Measurements from ENCODE around the gene BRI3.

BRI3 gene

GRCh38 chr7:98335411-98335977 is 54.0 kb downstream of the BRI3 start:
- Histone ChIP-seq H3K9me3 (ENCODE audit: control insufficient read depth, insufficient read depth, low read length) (no peaks in the 10 kb centered on the region), H3K27ac (ENCODE audit: low read depth, low read length) (no peak overlapping the region), H3K79me2 (ENCODE audit: control insufficient read depth, low read length) (no peaks in the 10 kb centered on the region), H3K4me3 (ENCODE audit: low read length) (no peak overlapping the region), H3F3A (ENCODE audit: control insufficient read depth, insufficient read depth) (peaks cover 2% of the 10 kb centered on the region; the same call in 1 of the 2 replicates), H3K4me1 (ENCODE audit: control insufficient read depth, low read length) (peaks cover 10% of the 10 kb centered on the region), H3K9me2 (replicated peaks; ENCODE audit: control insufficient read depth, low read length) (no peaks in the 10 kb centered on the region), H3K27me3 (ENCODE audit: control insufficient read depth, low read length) (no peaks in the 10 kb centered on the region), H3K36me3 (ENCODE audit: control insufficient read depth, low read length) (no peaks in the 10 kb centered on the region), H4K20me1 (ENCODE audit: control insufficient read depth, insufficient read depth, low read depth, low read length) (no peaks in the 10 kb centered on the region), H3K4me2 (ENCODE audit: low read length) (no peak overlapping the region)
- no peak for TF ChIP-seq EZH2phosphoT487 (IDR thresholded peaks at IDR 0.05; ENCODE audit: borderline replicate concordance, low read length)
- TF ChIP-seq CTCF (IDR thresholded peaks at IDR 0.05; ENCODE audit: low read depth, low read length, poor library complexity, severe bottlenecking): no peak

DNA sequence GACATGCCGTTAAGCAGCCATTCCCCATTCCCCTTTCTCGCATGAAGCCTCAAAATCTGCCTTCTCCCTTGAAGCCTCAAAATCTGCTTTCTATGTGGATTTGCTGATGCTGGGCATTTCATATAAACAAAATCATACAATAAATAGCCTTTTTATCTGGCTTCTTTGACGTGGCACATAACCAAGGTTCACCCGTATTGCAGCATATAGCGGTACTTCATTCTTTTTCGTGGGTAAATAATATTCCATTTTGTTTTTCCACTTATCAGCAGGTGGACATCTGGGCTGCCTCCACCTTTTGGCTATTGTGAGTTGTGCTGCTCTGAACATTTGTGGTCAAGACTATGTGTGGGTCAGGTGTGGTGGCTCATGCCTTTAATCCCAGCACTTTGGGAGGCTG is 57.0 kb downstream of the BRI3 start:
- no peak overlapping the region for H3K4me3 ChIP-seq (ENCODE audit: low read length)
- no peaks in the 10 kb centered on the region for H3K36me3 ChIP-seq (ENCODE audit: control insufficient read depth, low read length)
- H3K27ac ChIP-seq (ENCODE audit: low read depth, low read length): no peak overlapping the region
- H3K27me3 ChIP-seq (ENCODE audit: control insufficient read depth, low read length): no peaks in the 10 kb centered on the region
- no peaks in the 10 kb centered on the region for H4K20me1 ChIP-seq (ENCODE audit: control insufficient read depth, insufficient read depth, low read depth, low read length)
- TF ChIP-seq EZH2phosphoT487 (IDR thresholded peaks at IDR 0.05; ENCODE audit: borderline replicate concordance, low read length): no peak
- TF ChIP-seq CTCF (IDR thresholded peaks at IDR 0.05; ENCODE audit: low read depth, low read length, poor library complexity, severe bottlenecking): no peak
- peaks cover 5% of the 10 kb centered on the region; the same call in 1 of the 2 replicates for H3F3A ChIP-seq (ENCODE audit: control insufficient read depth, insufficient read depth)
- H3K9me2 ChIP-seq (replicated peaks; ENCODE audit: control insufficient read depth, low read length): no peaks in the 10 kb centered on the region
- no peaks in the 10 kb centered on the region for H3K79me2 ChIP-seq (ENCODE audit: control insufficient read depth, low read length)
- H3K4me2 ChIP-seq (ENCODE audit: low read length): no peak overlapping the region
- H3K4me1 ChIP-seq (ENCODE audit: control insufficient read depth, low read length): peaks cover 36% of the 10 kb centered on the region
- no peaks in the 10 kb centered on the region for H3K9me3 ChIP-seq (ENCODE audit: control insufficient read depth, insufficient read depth, low read length)

GRCh38 chr7:98339043-98339442 is 57.6 kb downstream of the BRI3 start:
- Histone ChIP-seq H3K27me3 (ENCODE audit: control insufficient read depth, low read length) (no peaks in the 10 kb centered on the region), H3K9me3 (ENCODE audit: control insufficient read depth, insufficient read depth, low read length) (no peaks in the 10 kb centered on the region), H3K79me2 (ENCODE audit: control insufficient read depth, low read length) (no peaks in the 10 kb centered on the region)

More at GRCh38 chr7:98339043-98339442, 57.6 kb downstream of the BRI3 start:
- peaks cover 39% of the 10 kb centered on the region for H3K4me1 ChIP-seq (ENCODE audit: control insufficient read depth, low read length)
- peaks cover 2% of the 10 kb centered on the region; the same call in 1 of the 2 replicates for H3F3A ChIP-seq (ENCODE audit: control insufficient read depth, insufficient read depth)
- no peak overlapping the region for H3K4me2 ChIP-seq (ENCODE audit: low read length)
- no peaks in the 10 kb centered on the region for H3K9me2 ChIP-seq (replicated peaks; ENCODE audit: control insufficient read depth, low read length)
- no peaks in the 10 kb centered on the region for H3K36me3 ChIP-seq (ENCODE audit: control insufficient read depth, low read length)
- no peaks in the 10 kb centered on the region for H4K20me1 ChIP-seq (ENCODE audit: control insufficient read depth, insufficient read depth, low read depth, low read length)
- no peak overlapping the region for H3K27ac ChIP-seq (ENCODE audit: low read depth, low read length)
- no peak overlapping the region for H3K4me3 ChIP-seq (ENCODE audit: low read length)
- no peak for TF ChIP-seq CTCF (IDR thresholded peaks at IDR 0.05; ENCODE audit: low read depth, low read length, poor library complexity, severe bottlenecking)
